Liver (tissue), 9 donors: ENCODE results near the gene LRCH3. TPM values are rescaled to one million over a fixed set of nuclear protein-coding genes. Genes with fewer than 3 reads are reported as not detected.

Source experiments
- DNase-seq: peaks from one replicate; pipeline ENCODE4 v3.0.0-alpha.2; 2017; ENCODE audit warnings: low spot score
- H3K27ac ChIP-seq, 2 donors: one replicate each; pipeline ENCODE4 v1.7.0; 2013; ENCODE audit warnings: inconsistent platforms in 2 of 2, low read length in 2 of 2, control low read depth in 1 of 2, low read depth in 1 of 2, mild to moderate bottlenecking in 1 of 2
- H3K27me3 ChIP-seq, 4 donors: one replicate each; pipeline versions ENCODE4 v1.6.1 to v1.7.0; 2013; ENCODE audit warnings: low read length in 3 of 4, inconsistent platforms in 1 of 4, mild to moderate bottlenecking in 1 of 4, moderate library complexity in 1 of 4; ENCODE audit not compliant: control insufficient read depth in 4 of 4, insufficient read depth in 4 of 4
- H3K36me3 ChIP-seq, 4 donors: one replicate each; pipeline versions ENCODE4 v1.6.1 to v1.7.0; 2013; ENCODE audit warnings: low read length in 3 of 4, mild to moderate bottlenecking in 3 of 4, low read depth in 1 of 4, moderate library complexity in 1 of 4; ENCODE audit not compliant: control insufficient read depth in 4 of 4, insufficient read depth in 3 of 4
- H3K4me1 ChIP-seq, 4 donors: one replicate each; pipeline versions ENCODE4 v1.6.1 to v1.7.0; 2013; ENCODE audit warnings: low read length in 3 of 4, mild to moderate bottlenecking in 3 of 4, moderate library complexity in 1 of 4; ENCODE audit not compliant: control insufficient read depth in 4 of 4, insufficient read depth in 4 of 4
- H3K4me3 ChIP-seq, 3 donors: one replicate each; pipeline versions ENCODE4 v1.6.1 to v1.7.0; 2013; ENCODE audit warnings: low read length in 3 of 3, control low read depth in 1 of 3, low read depth in 1 of 3, mild to moderate bottlenecking in 1 of 3
- H3K9ac ChIP-seq, 2 donors: one replicate each; pipeline ENCODE4 v1.7.0; 2013; ENCODE audit warnings: low read length in 2 of 2, mild to moderate bottlenecking in 2 of 2, moderate library complexity in 2 of 2, control low read depth in 1 of 2, low read depth in 1 of 2
- H3K9me3 ChIP-seq, 4 donors: one replicate each; pipeline versions ENCODE4 v1.6.1 to v1.7.0; 2013; ENCODE audit warnings: low read length in 3 of 4; ENCODE audit not compliant: control insufficient read depth in 4 of 4
- EGR1 ChIP-seq, 2 donors: IDR thresholded peaks; 2 replicates each; pipeline ENCODE4 v1.6.1; 2016 to 2018; ENCODE audit warnings: antibody characterized with exemption in 2 of 2, low read depth in 2 of 2
- FOXA1 ChIP-seq: IDR thresholded peaks from 2 replicates; pipeline ENCODE4 v1.6.1; 2016; ENCODE audit warnings: antibody characterized with exemption
- FOXA2 ChIP-seq: IDR thresholded peaks from 2 replicates; pipeline ENCODE4 v1.6.1; 2016; ENCODE audit warnings: antibody characterized with exemption
- GABPA ChIP-seq, 2 donors: IDR thresholded peaks in 1 of 2; conservative IDR thresholded peaks in 1 of 2; 2 replicates each; pipeline ENCODE4 v1.6.1; 2016; ENCODE audit warnings: antibody characterized with exemption in 2 of 2, mild to moderate bottlenecking in 1 of 2, moderate library complexity in 1 of 2
- HNF4A ChIP-seq, 2 donors: conservative IDR thresholded peaks; 2 replicates each; pipeline ENCODE4 v1.6.1; 2016; ENCODE audit warnings: antibody characterized with exemption in 2 of 2, mild to moderate bottlenecking in 2 of 2
- HNF4G ChIP-seq: IDR thresholded peaks from 2 replicates; pipeline ENCODE4 v1.6.1; 2016; ENCODE audit warnings: antibody characterized with exemption
- JUND ChIP-seq, 2 donors: IDR thresholded peaks; 2 replicates each; pipeline ENCODE4 v1.6.1; 2016; ENCODE audit warnings: antibody characterized with exemption in 2 of 2
- MAX ChIP-seq: IDR thresholded peaks from 2 replicates; pipeline ENCODE4 v1.6.1; 2016; ENCODE audit warnings: antibody characterized with exemption
- NR2F2 ChIP-seq: IDR thresholded peaks from 2 replicates; pipeline ENCODE4 v1.6.1; 2016; ENCODE audit warnings: antibody characterized with exemption
- RAD21 ChIP-seq, 2 donors: IDR thresholded peaks; 2 replicates each; pipeline ENCODE4 v1.6.1; 2016; ENCODE audit warnings: antibody characterized with exemption in 2 of 2, mild to moderate bottlenecking in 2 of 2
- RXRA ChIP-seq, 2 donors: IDR thresholded peaks; 2 replicates each; pipeline ENCODE4 v1.6.1; 2017 to 2018; ENCODE audit warnings: antibody characterized with exemption in 2 of 2, mild to moderate bottlenecking in 1 of 2
- SP1 ChIP-seq: IDR thresholded peaks from 2 replicates; pipeline ENCODE4 v1.6.1; 2018; ENCODE audit warnings: antibody characterized with exemption, mild to moderate bottlenecking
- TAF1 ChIP-seq: conservative IDR thresholded peaks from 2 replicates; pipeline ENCODE4 v1.6.1; 2016; ENCODE audit warnings: antibody characterized with exemption, mild to moderate bottlenecking
- ZBTB33 ChIP-seq: IDR thresholded peaks from 2 replicates; pipeline ENCODE4 v1.6.1; 2016; ENCODE audit warnings: antibody characterized with exemption
- WGBS: extraction: QIAGEN DNeasy Blood & Tissue Kit; methylation state at CpG from one replicate; pipeline ENCODE4 v1.1.7; 2013; 5-methylcytosine and 5-hydroxymethylcytosine counted together
- polyA plus RNA-seq, 2 donors: library from polyadenylated mRNA; stranded (reverse) in 1 of 2; unstranded in 1 of 2; fragments of 200-250 nt in 1 of 2; fragments of >200 nt in 1 of 2; fragmentation: Nextera tagmentation in 1 of 2; extraction: Ambion mirVana in 1 of 2; gene quantifications; one replicate each; pipeline versions ENCODE4 v1.2.1 to v1.2.3, GENCODE V29; 2013 to 2015
- total RNA-seq, 2 donors: library from RNA; depleted of rRNA; stranded (reverse); fragments of >200 nt; gene quantifications; one replicate each; pipeline ENCODE4 v1.2.3, GENCODE V29; 2014
- TF ChIP-seq, protein P1 (sequence below): IDR thresholded peaks from 2 replicates; pipeline ENCODE4 v1.6.1; 2016; ENCODE audit warnings: antibody characterized with exemption, mild to moderate bottlenecking
- TF ChIP-seq, protein P2 (sequence below): IDR thresholded peaks from 2 replicates; pipeline ENCODE4 v1.6.1; 2016; ENCODE audit warnings: antibody characterized with exemption
- TF ChIP-seq, protein P3 (sequence below): fragments of 150-350 bp; IDR thresholded peaks from 2 replicates; pipeline ENCODE4 v1.5.1; 2017; ENCODE audit warnings: improper control_type of control experiment, low read depth, low read length; ENCODE audit not compliant: missing input control
- donor health status: healthy.
- donor health status: healthy.
- donor health status: healthy.
- donor health status: healthy.
- donor health status: healthy.

Gene LRCH3
- total and polyA plus RNA-seq, 4 donors, result 6.2 to 67.2 (median 19.7) TPM

GRCh38 chr3:197742787-197743186 is 48.3 kb upstream of the LRCH3 start:
- WGBS, result 91% methylated on average over 3 of the region's 3 CpGs
- Histone ChIP-seq H3K27ac (no peak overlapping the region), H3K9ac (no peak overlapping the region), H3K4me1 (peaks cover 0 to 1% (median under 1%) of the 10 kb centered on the region in 4 donors), H3K9me3 (no peaks in the 10 kb centered on the region), H3K4me3 (no peak overlapping the region), H3K36me3 (no peaks in the 10 kb centered on the region), H3K27me3 (no peaks in the 10 kb centered on the region)
- DNase-seq, result no peak
- TF ChIP-seq GABPA (IDR thresholded peaks at IDR 0.05 in 1 of 2, conservative IDR thresholded peaks at IDR 0.05 in 1 of 2) (no peak), RXRA (IDR thresholded peaks at IDR 0.05) (no peak), RAD21 (IDR thresholded peaks at IDR 0.05) (no peak), SP1 (no peak), EGR1 (IDR thresholded peaks at IDR 0.05; ENCODE audit: low read depth in 2 of 2) (no peak)
- TF ChIP-seq, protein P1, sequence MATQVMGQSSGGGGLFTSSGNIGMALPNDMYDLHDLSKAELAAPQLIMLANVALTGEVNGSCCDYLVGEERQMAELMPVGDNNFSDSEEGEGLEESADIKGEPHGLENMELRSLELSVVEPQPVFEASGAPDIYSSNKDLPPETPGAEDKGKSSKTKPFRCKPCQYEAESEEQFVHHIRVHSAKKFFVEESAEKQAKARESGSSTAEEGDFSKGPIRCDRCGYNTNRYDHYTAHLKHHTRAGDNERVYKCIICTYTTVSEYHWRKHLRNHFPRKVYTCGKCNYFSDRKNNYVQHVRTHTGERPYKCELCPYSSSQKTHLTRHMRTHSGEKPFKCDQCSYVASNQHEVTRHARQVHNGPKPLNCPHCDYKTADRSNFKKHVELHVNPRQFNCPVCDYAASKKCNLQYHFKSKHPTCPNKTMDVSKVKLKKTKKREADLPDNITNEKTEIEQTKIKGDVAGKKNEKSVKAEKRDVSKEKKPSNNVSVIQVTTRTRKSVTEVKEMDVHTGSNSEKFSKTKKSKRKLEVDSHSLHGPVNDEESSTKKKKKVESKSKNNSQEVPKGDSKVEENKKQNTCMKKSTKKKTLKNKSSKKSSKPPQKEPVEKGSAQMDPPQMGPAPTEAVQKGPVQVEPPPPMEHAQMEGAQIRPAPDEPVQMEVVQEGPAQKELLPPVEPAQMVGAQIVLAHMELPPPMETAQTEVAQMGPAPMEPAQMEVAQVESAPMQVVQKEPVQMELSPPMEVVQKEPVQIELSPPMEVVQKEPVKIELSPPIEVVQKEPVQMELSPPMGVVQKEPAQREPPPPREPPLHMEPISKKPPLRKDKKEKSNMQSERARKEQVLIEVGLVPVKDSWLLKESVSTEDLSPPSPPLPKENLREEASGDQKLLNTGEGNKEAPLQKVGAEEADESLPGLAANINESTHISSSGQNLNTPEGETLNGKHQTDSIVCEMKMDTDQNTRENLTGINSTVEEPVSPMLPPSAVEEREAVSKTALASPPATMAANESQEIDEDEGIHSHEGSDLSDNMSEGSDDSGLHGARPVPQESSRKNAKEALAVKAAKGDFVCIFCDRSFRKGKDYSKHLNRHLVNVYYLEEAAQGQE, result no peak
- TF ChIP-seq, protein P2, sequence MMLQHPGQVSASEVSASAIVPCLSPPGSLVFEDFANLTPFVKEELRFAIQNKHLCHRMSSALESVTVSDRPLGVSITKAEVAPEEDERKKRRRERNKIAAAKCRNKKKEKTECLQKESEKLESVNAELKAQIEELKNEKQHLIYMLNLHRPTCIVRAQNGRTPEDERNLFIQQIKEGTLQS, result no peak

- no peaks in the 10 kb centered on the region for H3K9me3 ChIP-seq
- no peak overlapping the region for H3K9ac ChIP-seq
- TF ChIP-seq NR2F2 (no peak), EGR1 (IDR thresholded peaks at IDR 0.05; ENCODE audit: low read depth in 2 of 2) (no peak), TAF1 (no peak), MAX (no peak), ZBTB33 (no peak), FOXA1 (no peak), FOXA2 (no peak), HNF4G (no peak), GABPA (IDR thresholded peaks at IDR 0.05 in 1 of 2, conservative IDR thresholded peaks at IDR 0.05 in 1 of 2) (no peak), JUND (IDR thresholded peaks at IDR 0.05) (no peak), RXRA (IDR thresholded peaks at IDR 0.05) (no peak), RAD21 (IDR thresholded peaks at IDR 0.05) (no peak), HNF4A (conservative IDR thresholded peaks at IDR 0.05) (no peak), SP1 (no peak)
- TF ChIP-seq, protein P1, result no peak
- TF ChIP-seq, protein P3, sequence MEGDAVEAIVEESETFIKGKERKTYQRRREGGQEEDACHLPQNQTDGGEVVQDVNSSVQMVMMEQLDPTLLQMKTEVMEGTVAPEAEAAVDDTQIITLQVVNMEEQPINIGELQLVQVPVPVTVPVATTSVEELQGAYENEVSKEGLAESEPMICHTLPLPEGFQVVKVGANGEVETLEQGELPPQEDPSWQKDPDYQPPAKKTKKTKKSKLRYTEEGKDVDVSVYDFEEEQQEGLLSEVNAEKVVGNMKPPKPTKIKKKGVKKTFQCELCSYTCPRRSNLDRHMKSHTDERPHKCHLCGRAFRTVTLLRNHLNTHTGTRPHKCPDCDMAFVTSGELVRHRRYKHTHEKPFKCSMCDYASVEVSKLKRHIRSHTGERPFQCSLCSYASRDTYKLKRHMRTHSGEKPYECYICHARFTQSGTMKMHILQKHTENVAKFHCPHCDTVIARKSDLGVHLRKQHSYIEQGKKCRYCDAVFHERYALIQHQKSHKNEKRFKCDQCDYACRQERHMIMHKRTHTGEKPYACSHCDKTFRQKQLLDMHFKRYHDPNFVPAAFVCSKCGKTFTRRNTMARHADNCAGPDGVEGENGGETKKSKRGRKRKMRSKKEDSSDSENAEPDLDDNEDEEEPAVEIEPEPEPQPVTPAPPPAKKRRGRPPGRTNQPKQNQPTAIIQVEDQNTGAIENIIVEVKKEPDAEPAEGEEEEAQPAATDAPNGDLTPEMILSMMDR, result no peak
- TF ChIP-seq, protein P2, result no peak
- H3K27me3 ChIP-seq, result no peaks in the 10 kb centered on the region
- no peak overlapping the region for H3K4me3 ChIP-seq
- peaks cover 1 to 16% (median 7%) of the 10 kb centered on the region in 4 donors for H3K4me1 ChIP-seq
- no peaks in the 10 kb centered on the region for H3K36me3 ChIP-seq
- 90% methylated on average over 3 of the region's 3 CpGs for WGBS
- no peak for DNase-seq
- no peak overlapping the region for H3K27ac ChIP-seq
Measured at GRCh38 chr3:197746209-197746608, 44.8 kb upstream of the LRCH3 start.
